Lung (tissue), 12 donors: ENCODE data around the gene UBL4B. TPM values are rescaled to one million over a fixed set of nuclear protein-coding genes. Genes with fewer than 3 reads are reported as not detected.

Experiments
- ATAC-seq: fragments of 200-7000 bp; cut with Tn5 transposase; one replicate; pipeline ENCODE4 v1.9.1; 2020; ENCODE audit warnings: moderate number of reproducible peaks; ENCODE audit not compliant: insufficient read depth, low FRiP score
- DNase-seq, 3 donors: peaks; one replicate each; pipeline ENCODE4 v3.0.0-alpha.2; 2013 to 2017
- H3K27ac ChIP-seq, 2 donors: one replicate each; pipeline ENCODE4 v1.5.1; 2013; ENCODE audit warnings: mild to moderate bottlenecking in 2 of 2, moderate library complexity in 2 of 2, control low read depth in 1 of 2, inconsistent platforms in 1 of 2, low read depth in 1 of 2, low read length in 1 of 2
- H3K27me3 ChIP-seq, 3 donors: one replicate each; pipeline ENCODE4 v1.5.1; 2013; ENCODE audit warnings: low read length in 2 of 3; ENCODE audit not compliant: control insufficient read depth in 3 of 3, insufficient read depth in 3 of 3
- H3K36me3 ChIP-seq, 4 donors: one replicate each; pipeline ENCODE4 v1.5.1; 2013; ENCODE audit warnings: low read length in 4 of 4, mild to moderate bottlenecking in 1 of 4, moderate library complexity in 1 of 4; ENCODE audit not compliant: control insufficient read depth in 4 of 4, insufficient read depth in 4 of 4
- H3K4me1 ChIP-seq, 5 donors: one replicate each; pipeline ENCODE4 v1.5.1; 2013; ENCODE audit warnings: low read length in 5 of 5, mild to moderate bottlenecking in 2 of 5, moderate library complexity in 1 of 5; ENCODE audit not compliant: control insufficient read depth in 5 of 5, insufficient read depth in 5 of 5
- H3K4me3 ChIP-seq: one replicate; pipeline ENCODE4 v1.5.1; 2013; ENCODE audit warnings: mild to moderate bottlenecking, control low read depth, moderate library complexity
- H3K9ac ChIP-seq, 2 donors: one replicate each; pipeline ENCODE4 v1.5.1; 2013; ENCODE audit warnings: low read length in 2 of 2, control low read depth in 1 of 2; ENCODE audit not compliant: insufficient read depth in 1 of 2
- H3K9me3 ChIP-seq, 4 donors: one replicate each; pipeline ENCODE4 v1.5.1; 2013; ENCODE audit warnings: low read length in 3 of 4, mild to moderate bottlenecking in 1 of 4, moderate library complexity in 1 of 4; ENCODE audit not compliant: control insufficient read depth in 4 of 4, insufficient read depth in 3 of 4
- CTCF ChIP-seq: IDR thresholded peaks from 2 replicates; pipeline ENCODE4 v1.5.1; 2012; ENCODE audit warnings: mild to moderate bottlenecking; ENCODE audit errors: control extremely low read depth, extremely low read depth
- WGBS, 2 donors: extraction: QIAGEN DNeasy Blood & Tissue Kit; methylation state at CpG; one replicate each; pipeline ENCODE4 v1.1.7; 2013; 5-methylcytosine and 5-hydroxymethylcytosine counted together
- polyA plus RNA-seq, 2 donors: library from polyadenylated mRNA; stranded (reverse); fragments of 200-250 nt; gene quantifications; one replicate each; pipeline ENCODE4 v1.2.1, GENCODE V29; 2013
- total RNA-seq, 2 donors: library from RNA; depleted of rRNA in 1 of 2; stranded (reverse); fragments of >200 nt in 1 of 2; gene quantifications; one replicate each; pipeline ENCODE4 v1.2.1, GENCODE V29; 2014 to 2021
- donor health status: control.
- donor health status: control.
- donor health status: Bipolar disorder and iron deficiency.
- donor health status: healthy.
- donor health status: DM: yes; HTN: yes; CAD: no.

Gene UBL4B
- total and polyA plus RNA-seq, 4 donors: not detected

- 81 to 89% methylated on average over 11 of the region's 11 CpGs for WGBS, 2 donors
- no peak for DNase-seq
- H3K9ac ChIP-seq: no peak overlapping the region
- ATAC-seq: no peak
- TF ChIP-seq CTCF: no peak
- peaks cover 0 to 4% (median 0%) of the 10 kb centered on the region in 4 donors for H3K9me3 ChIP-seq
- H3K36me3 ChIP-seq: no peaks in the 10 kb centered on the region
- H3K4me3 ChIP-seq: no peak overlapping the region
- no peak overlapping the region for H3K27ac ChIP-seq
- peaks cover 0 to 5% (median 0%) of the 10 kb centered on the region in 5 donors for H3K4me1 ChIP-seq
- peaks cover 0 to 12% (median 2%) of the 10 kb centered on the region in 3 donors for H3K27me3 ChIP-seq
Observed at GRCh38 chr1:110097507-110098221, 14.6 kb upstream of the UBL4B start.

- Histone ChIP-seq H3K4me3 (no peak overlapping the region), H3K9ac (no peak overlapping the region), H3K4me1 (peaks cover 0 to 5% (median 0%) of the 10 kb centered on the region in 5 donors), H3K9me3 (peaks cover 0 to 4% (median 0%) of the 10 kb centered on the region in 4 donors), H3K27me3 (peaks cover 0 to 9% (median 0%) of the 10 kb centered on the region in 3 donors), H3K27ac (no peak overlapping the region), H3K36me3 (no peaks in the 10 kb centered on the region)
- no peak for TF ChIP-seq CTCF
- no peak for ATAC-seq
- DNase-seq: no peak
- WGBS, 2 donors: 75 to 84% methylated on average over 9 of the region's 9 CpGs
Observed at GRCh38 chr1:110098222-110099026, 13.8 kb upstream of the UBL4B start.

- Histone ChIP-seq H3K27ac (no peak overlapping the region), H3K9ac (no peak overlapping the region), H3K4me1 (peaks cover 0 to 5% (median 0%) of the 10 kb centered on the region in 5 donors), H3K36me3 (no peaks in the 10 kb centered on the region), H3K27me3 (peaks cover 0 to 2% (median 0%) of the 10 kb centered on the region in 3 donors), H3K9me3 (no peaks in the 10 kb centered on the region), H3K4me3 (no peak overlapping the region)
- WGBS, 2 donors: 68 to 93% methylated on average over 2 of the region's 2 CpGs
- no peak for TF ChIP-seq CTCF
- DNase-seq: no peak
- ATAC-seq: no peak
Observed at GRCh38 chr1:110100335-110100734, 11.9 kb upstream of the UBL4B start.
